NCI-H146 treated with DMSO at 0.1 percent for 48 hours (cell line): ENCODE results near the gene ANKRD44.
"Not testable (repeated sequence)": the region's sequence is repeated elsewhere in the genome, so short reads cannot be mapped to it uniquely, and the experiment has no call there.

Experiments
- DNase-seq: peaks from one replicate; lab custom pipeline; 2025; ENCODE audit not compliant: unreplicated experiment; lab: John Stamatoyannopoulos, UW

Gene ANKRD44

GRCh38 chr2:197292619-197293018 is 18.0 kb downstream of the ANKRD44 start:
- DNase-seq, result no peak

GRCh38 chr2:197287596-197287932 is 23.0 kb downstream of the ANKRD44 start:
- not testable (repeated sequence) for DNase-seq

- no peak for DNase-seq
These were observed 23.6 kb downstream of the ANKRD44 start for GRCh38 chr2:197286805-197287595.

GRCh38 chr2:197285361-197285760 is 25.2 kb downstream of the ANKRD44 start:
- no peak for DNase-seq

GRCh38 chr2:197284956-197285355 is 25.6 kb downstream of the ANKRD44 start:
- no peak for DNase-seq

GRCh38 chr2:197281421-197281820 is 29.2 kb downstream of the ANKRD44 start:
- DNase-seq, result no peak

- DNase-seq, result no peak
These were observed 30.4 kb downstream of the ANKRD44 start for GRCh38 chr2:197280015-197280702.

GRCh38 chr2:197278799-197279763 is 31.5 kb downstream of the ANKRD44 start:
- no peak for DNase-seq

GRCh38 chr2:197277794-197278193 is 32.8 kb downstream of the ANKRD44 start:
- no peak for DNase-seq

GRCh38 chr2:197276156-197276555 is 34.4 kb downstream of the ANKRD44 start:
- DNase-seq, result no peak

- DNase-seq, result no peak
These were observed 35.6 kb downstream of the ANKRD44 start for GRCh38 chr2:197274937-197275336.

- DNase-seq, result no peak
These were observed 36.2 kb downstream of the ANKRD44 start for GRCh38 chr2:197274349-197274748.

- peak; percentile 17 for DNase-seq
These were observed 37.1 kb downstream of the ANKRD44 start for GRCh38 chr2:197273485-197273884.

GRCh38 chr2:197270601-197271000 is 40.0 kb downstream of the ANKRD44 start:
- no peak for DNase-seq

GRCh38 chr2:197269815-197270214 is 40.8 kb downstream of the ANKRD44 start:
- DNase-seq, result no peak

GRCh38 chr2:197268786-197269584 is 41.6 kb downstream of the ANKRD44 start:
- no peak for DNase-seq

- no peak for DNase-seq
These were observed 44.1 kb downstream of the ANKRD44 start for GRCh38 chr2:197266477-197266876.

GRCh38 chr2:197265924-197266323 is 44.7 kb downstream of the ANKRD44 start:
- no peak for DNase-seq

- no peak for DNase-seq
These were observed 45.5 kb downstream of the ANKRD44 start for GRCh38 chr2:197265036-197265435.

GRCh38 chr2:197264332-197264731 is 46.2 kb downstream of the ANKRD44 start:
- no peak for DNase-seq

- DNase-seq, result no peak
These were observed 47.5 kb downstream of the ANKRD44 start for GRCh38 chr2:197263077-197263476.
